HG03139 (cell line): ENCODE data around the gene ZNF496.
A peak's percentile ranks its signal among the peaks of the same experiment; 100 is the strongest.
"Not testable (repeated sequence)": the region's sequence is repeated elsewhere in the genome, so short reads cannot be mapped to it uniquely, and the experiment has no call there.

Experiments
- ATAC-seq: cut with Tn5 transposase; IDR thresholded peaks from one replicate; pipeline ENCODE4 v1.9.1; 2021; ENCODE audit not compliant: unreplicated experiment

Gene ZNF496

GRCh38 chr1:247331525-247332214 is at the start of gene ZNF496:
Gene ZNF496, minus strand, starts transcription at chr1:247331867. Its CDS starts 2,289 bp downstream, at chr1:247329578.
- ATAC-seq = peak; percentile 50

DNA sequence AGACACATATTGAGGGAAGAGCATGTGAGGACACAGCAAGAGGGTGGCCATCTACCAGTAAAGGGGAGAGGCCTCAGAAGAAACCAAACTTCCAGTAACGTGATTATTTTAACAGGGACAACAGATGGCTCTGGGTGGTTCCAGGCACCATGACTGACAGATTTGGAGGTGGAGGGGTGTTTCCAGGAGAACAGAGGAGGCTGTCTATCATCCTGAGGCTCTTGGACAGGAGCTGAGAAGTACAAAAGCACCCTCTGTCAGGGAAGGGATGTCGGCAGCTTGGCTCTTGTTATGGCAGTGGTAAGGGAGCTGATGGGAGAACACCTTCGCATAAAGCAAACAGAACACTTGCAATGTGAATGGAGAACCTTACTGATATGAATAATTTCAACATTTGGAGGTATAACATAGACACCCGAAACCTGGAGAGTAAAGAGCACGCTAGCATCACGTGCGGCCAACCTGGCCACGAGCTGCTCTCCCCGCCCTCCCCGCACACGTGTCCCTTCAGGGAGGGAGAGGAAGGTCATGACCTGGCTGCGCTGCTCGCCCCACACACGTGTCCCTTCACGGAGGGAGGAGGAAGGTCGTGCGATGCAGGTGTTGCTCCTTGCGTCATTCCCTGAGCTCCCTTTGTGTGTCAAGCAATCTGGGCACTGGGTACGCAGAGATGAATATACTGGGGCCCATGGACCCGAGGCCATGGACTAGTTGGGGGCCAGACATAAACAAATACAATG is 46.8 kb upstream of the ZNF496 start:
- ATAC-seq = no peak

DNA sequence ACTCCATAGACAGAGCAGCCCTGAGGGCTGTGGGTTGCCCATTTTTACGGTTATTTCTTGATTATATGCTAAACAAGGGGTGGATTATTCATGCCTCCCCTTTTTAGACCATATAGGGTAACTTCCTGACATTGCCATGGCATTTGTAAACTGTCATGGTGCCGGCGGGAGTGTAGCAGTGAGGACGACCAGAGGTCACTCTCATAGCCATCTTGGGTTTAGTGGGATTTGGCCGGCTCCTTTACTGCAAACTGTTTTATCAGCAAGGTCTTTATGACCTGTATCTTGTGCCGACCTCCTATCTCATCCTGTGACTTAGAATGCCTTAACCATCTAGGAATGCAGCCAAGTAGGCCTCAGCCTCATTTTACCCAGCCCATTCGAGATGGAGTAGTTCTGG is 46.0 kb upstream of the ZNF496 start:
- not testable (repeated sequence) for ATAC-seq

DNA sequence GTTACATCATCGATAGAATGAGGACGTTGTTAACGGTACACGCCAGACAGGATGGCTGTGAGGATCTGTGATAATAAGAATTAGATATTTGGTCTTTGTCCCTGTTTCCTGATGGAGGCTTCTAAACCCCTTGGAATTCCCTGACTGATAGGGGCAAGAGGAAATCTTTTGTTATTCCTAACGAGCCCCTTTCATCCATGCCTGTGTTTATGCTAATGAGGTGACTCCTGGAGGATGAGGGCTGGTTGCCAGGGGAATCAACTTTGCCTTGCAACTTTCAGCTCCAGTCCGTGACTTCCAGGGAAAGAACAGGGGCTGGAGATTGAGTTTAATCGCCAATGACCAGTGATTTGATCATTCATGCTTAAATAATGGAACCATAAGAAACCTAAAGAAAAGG is 45.0 kb upstream of the ZNF496 start:
- ATAC-seq = no peak

GRCh38 chr1:247375747-247376146 is 44.1 kb upstream of the ZNF496 start:
- no peak for ATAC-seq

- ATAC-seq = not testable (repeated sequence)
Observed at GRCh38 chr1:247374651-247375334, 43.1 kb upstream of the ZNF496 start.

GRCh38 chr1:247373721-247374141 is 42.1 kb upstream of the ZNF496 start:
- ATAC-seq = peak; percentile 82

DNA sequence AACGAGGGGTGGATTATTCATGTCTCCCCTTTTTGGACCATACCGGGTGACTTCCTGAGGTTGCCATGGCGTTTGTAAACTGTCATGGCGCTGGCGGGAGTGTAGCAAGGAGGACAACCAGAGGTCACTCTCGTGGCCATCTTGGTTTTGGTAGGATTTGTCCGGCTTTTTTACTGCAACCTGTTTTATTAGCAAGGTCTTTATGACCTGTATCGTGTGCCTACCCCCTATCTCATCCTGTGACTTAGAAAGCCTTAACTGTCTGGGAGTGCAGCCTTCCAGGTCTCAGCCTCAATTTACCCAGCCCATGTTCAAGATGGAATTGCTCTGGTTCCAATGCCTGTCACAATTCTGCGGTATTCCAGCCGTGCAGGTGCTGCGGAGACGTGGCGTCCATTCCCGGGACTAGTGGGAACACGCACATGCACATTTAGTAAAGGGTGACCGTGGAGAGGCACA is 40.2 kb upstream of the ZNF496 start:
- ATAC-seq = no peak

GRCh38 chr1:247370786-247371732 is 39.4 kb upstream of the ZNF496 start:
- ATAC-seq = no peak

GRCh38 chr1:247368490-247369145 is 37.0 kb upstream of the ZNF496 start:
- ATAC-seq = no peak

- ATAC-seq = no peak
Observed at GRCh38 chr1:247367786-247368422, 36.2 kb upstream of the ZNF496 start.

GRCh38 chr1:247366926-247367645 is 35.4 kb upstream of the ZNF496 start:
- no peak for ATAC-seq

DNA sequence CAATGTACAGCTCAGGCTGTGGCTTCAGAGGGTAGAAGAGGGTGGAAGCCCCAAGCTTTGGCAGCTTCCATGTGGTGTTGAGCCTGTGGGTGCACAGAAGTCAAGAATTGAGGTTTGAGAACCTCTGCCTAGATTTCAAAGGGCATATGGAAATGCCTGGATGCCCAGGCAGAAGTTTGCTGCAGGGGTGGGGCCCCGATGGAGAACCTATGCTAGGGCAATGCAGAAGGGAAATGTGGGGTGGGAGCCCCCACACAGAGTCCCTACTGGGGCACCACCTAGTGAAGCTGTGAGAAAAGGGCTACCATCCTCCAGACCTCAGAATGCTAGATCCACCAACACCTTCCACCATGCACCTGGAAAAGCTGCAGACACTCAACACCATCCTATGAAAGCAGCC is 34.7 kb upstream of the ZNF496 start:
- ATAC-seq = not testable (repeated sequence)

- no peak for ATAC-seq
Observed at GRCh38 chr1:247365023-247365422, 33.4 kb upstream of the ZNF496 start.

DNA sequence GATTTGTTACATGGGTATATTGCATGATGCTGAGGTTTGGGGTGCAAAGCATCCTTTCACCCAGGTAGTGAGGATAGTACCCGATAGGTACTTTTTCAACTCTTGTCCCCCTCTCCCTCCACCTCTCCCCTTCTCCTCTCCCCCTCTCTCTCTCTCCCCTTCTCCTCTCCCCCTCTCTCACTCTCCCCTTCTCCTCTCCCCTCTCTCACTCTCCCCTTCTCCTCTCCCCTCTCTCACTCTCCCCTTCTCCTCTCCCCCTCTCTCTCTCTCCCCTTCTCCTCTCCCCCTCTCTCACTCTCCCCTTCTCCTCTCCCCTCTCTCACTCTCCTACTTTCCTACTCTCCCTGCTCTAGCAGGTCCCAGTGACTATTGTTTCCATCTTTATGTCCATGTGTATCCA is 31.3 kb upstream of the ZNF496 start:
- not testable (repeated sequence) for ATAC-seq

DNA sequence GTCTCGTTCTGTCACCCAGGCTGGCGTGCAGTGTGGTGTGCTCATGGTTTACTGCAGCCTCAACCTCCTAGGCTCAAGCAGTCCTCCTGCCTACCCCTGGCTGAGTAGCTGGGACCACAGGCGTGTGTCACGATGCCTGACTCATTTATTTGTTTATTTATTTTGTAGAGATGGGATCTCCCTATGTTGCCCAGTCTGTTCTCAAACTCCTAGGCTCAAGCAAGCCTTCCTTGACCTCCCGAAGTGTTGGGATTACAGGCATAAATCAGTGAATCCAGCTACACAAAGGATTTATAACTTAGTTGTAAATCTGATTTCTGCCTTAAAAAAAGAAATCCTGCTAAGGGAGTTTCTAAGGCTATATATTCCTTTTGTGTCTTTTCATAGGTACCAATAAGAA is 30.5 kb upstream of the ZNF496 start:
- ATAC-seq = no peak

- no peak for ATAC-seq
Observed at GRCh38 chr1:247360991-247361731, 29.5 kb upstream of the ZNF496 start.
